ENCODE results near the gene MMD. TPM values are rescaled to one million over a fixed set of nuclear protein-coding genes. Genes with fewer than 3 reads are reported as not detected.

Gene MMD
- total and polyA plus RNA-seq, 2 of the 13 experiments (the other 11 are each of a cell fraction or from before 2014, with no cell fraction given): 121 to 225 TPM

DNA sequence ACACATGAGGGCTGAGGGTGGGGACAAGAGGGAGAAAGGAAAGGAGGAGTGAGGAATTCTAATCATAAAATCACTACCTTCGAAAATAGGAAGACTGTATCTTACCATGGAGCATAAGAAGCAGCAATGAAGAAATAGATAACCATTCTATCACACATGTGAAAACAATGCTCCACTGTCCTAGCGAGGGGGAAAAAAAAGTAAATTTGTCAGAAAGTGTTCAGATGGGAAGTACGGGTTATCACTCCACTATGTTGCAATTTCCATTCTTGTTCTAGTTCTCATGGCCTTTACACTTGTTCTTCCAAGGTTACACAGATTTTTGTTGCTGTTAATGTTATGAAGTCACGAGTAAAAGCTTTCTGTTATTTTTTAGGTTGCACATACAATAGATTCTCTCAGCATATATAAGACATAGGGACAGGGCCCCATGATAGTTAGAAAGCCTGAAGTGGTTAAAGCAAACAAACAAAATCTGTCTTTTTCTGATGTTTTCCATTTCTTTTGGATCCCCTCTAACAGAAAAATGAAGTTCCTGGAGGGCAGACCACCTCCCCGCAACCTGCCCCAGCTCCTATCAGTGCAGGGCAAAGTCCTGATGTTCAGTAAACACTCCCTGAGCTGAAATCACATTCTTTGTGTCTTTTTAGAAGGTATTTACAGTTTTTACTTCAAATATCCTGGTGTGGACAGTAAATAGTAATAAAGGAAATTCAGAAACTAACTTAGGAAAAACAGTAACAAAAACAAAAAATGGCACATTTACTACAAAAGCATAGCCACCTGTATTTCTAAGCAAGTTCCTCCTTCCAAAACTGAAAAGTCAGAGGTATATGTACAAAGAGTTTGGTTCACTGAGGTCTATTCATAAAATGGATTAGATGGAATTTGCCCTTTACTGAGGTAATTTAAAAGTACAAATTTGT is 13.7 kb downstream of the MMD start (continued):
- TF ChIP-seq, protein P1, sequence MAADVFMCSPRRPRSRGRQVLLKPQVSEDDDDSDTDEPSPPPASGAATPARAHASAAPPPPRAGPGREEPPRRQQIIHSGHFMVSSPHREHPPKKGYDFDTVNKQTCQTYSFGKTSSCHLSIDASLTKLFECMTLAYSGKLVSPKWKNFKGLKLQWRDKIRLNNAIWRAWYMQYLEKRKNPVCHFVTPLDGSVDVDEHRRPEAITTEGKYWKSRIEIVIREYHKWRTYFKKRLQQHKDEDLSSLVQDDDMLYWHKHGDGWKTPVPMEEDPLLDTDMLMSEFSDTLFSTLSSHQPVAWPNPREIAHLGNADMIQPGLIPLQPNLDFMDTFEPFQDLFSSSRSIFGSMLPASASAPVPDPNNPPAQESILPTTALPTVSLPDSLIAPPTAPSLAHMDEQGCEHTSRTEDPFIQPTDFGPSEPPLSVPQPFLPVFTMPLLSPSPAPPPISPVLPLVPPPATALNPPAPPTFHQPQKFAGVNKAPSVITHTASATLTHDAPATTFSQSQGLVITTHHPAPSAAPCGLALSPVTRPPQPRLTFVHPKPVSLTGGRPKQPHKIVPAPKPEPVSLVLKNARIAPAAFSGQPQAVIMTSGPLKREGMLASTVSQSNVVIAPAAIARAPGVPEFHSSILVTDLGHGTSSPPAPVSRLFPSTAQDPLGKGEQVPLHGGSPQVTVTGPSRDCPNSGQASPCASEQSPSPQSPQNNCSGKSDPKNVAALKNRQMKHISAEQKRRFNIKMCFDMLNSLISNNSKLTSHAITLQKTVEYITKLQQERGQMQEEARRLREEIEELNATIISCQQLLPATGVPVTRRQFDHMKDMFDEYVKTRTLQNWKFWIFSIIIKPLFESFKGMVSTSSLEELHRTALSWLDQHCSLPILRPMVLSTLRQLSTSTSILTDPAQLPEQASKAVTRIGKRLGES (CRISPR knock-in tag; IDR thresholded peaks at IDR 0.05; ENCODE audit: borderline replicate concordance): 0 out of 2 replicates have a peak, but pooled peaks have one; percentile 68
- TF ChIP-seq ZNF446 (CRISPR knock-in tag; IDR thresholded peaks at IDR 0.05) (no peak), MED8 (CRISPR knock-in tag; IDR thresholded peaks at IDR 0.05; ENCODE audit: insufficient replicate concordance) (peak; percentile 76), FOSL2 (CRISPR knock-in tag; IDR thresholded peaks at IDR 0.05) (peak; percentile 74; the same call in 1 of the 2 replicates), ZNF7 (CRISPR knock-in tag; IDR thresholded peaks at IDR 0.05) (no peak), GPN1 (CRISPR knock-in tag; IDR thresholded peaks at IDR 0.05; ENCODE audit: borderline replicate concordance) (no peak), FLYWCH1 (CRISPR knock-in tag; IDR thresholded peaks at IDR 0.05) (peak; percentile 76; the same call in 1 of the 2 replicates), FOXJ3 (CRISPR knock-in tag; IDR thresholded peaks at IDR 0.05; ENCODE audit: borderline replicate concordance) (peak; percentile 90), GABPB1 (CRISPR knock-in tag; IDR thresholded peaks at IDR 0.05) (peak; percentile 39; the same call in 1 of the 2 replicates), SUZ12 (IDR thresholded peaks at IDR 0.05; ENCODE audit: low read depth, low read length) (no peak), ZNF335 (CRISPR knock-in tag; IDR thresholded peaks at IDR 0.05) (no peak), KLF15 (CRISPR knock-in tag; IDR thresholded peaks at IDR 0.05; ENCODE audit: borderline replicate concordance) (no peak), SRY (CRISPR knock-in tag; IDR thresholded peaks at IDR 0.05) (no peak), SMC3 (IDR thresholded peaks at IDR 0.05; ENCODE audit: low read length) (peak; percentile 3; the same call in 1 of the 2 replicates), PTBP1 (IDR thresholded peaks at IDR 0.05; ENCODE audit: low read depth, low read length, poor library complexity, severe bottlenecking) (no peak), BCL6 (CRISPR knock-in tag; IDR thresholded peaks at IDR 0.05) (peak; percentile 96)
- TF ChIP-seq, protein P2, sequence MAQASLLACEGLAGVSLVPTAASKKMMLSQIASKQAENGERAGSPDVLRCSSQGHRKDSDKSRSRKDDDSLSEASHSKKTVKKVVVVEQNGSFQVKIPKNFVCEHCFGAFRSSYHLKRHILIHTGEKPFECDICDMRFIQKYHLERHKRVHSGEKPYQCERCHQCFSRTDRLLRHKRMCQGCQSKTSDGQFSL (CRISPR knock-in tag; IDR thresholded peaks at IDR 0.05): no peak
- TF ChIP-seq, protein P3, sequence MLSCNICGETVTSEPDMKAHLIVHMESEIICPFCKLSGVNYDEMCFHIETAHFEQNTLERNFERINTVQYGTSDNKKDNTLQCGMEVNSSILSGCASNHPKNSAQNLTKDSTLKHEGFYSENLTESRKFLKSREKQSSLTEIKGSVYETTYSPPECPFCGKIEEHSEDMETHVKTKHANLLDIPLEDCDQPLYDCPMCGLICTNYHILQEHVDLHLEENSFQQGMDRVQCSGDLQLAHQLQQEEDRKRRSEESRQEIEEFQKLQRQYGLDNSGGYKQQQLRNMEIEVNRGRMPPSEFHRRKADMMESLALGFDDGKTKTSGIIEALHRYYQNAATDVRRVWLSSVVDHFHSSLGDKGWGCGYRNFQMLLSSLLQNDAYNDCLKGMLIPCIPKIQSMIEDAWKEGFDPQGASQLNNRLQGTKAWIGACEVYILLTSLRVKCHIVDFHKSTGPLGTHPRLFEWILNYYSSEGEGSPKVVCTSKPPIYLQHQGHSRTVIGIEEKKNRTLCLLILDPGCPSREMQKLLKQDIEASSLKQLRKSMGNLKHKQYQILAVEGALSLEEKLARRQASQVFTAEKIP (CRISPR knock-in tag; IDR thresholded peaks at IDR 0.05; ENCODE audit: borderline replicate concordance): no peak
- TF ChIP-seq, protein P4, sequence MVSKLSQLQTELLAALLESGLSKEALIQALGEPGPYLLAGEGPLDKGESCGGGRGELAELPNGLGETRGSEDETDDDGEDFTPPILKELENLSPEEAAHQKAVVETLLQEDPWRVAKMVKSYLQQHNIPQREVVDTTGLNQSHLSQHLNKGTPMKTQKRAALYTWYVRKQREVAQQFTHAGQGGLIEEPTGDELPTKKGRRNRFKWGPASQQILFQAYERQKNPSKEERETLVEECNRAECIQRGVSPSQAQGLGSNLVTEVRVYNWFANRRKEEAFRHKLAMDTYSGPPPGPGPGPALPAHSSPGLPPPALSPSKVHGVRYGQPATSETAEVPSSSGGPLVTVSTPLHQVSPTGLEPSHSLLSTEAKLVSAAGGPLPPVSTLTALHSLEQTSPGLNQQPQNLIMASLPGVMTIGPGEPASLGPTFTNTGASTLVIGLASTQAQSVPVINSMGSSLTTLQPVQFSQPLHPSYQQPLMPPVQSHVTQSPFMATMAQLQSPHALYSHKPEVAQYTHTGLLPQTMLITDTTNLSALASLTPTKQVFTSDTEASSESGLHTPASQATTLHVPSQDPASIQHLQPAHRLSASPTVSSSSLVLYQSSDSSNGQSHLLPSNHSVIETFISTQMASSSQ (IDR thresholded peaks at IDR 0.05; ENCODE audit: low read depth): peak; percentile 74
- TF ChIP-seq, protein P4 (CRISPR knock-in tag; IDR thresholded peaks at IDR 0.05; ENCODE audit: borderline replicate concordance): peak; percentile 73; the same call in 1 of the 2 replicates
